Muscle layer of duodenum (tissue), 2 donors: ENCODE data around the gene CARM1.

Experiments used
- H3K27ac ChIP-seq: one replicate; pipeline ENCODE4 v1.7.0; 2013; ENCODE audit warnings: mild to moderate bottlenecking, low read length
- H3K27me3 ChIP-seq: one replicate; pipeline ENCODE4 v1.7.0; 2013; ENCODE audit warnings: low read depth, mild to moderate bottlenecking, control low read depth, low read length
- H3K36me3 ChIP-seq, 2 donors: one replicate each; pipeline ENCODE4 v1.7.0; 2013; ENCODE audit warnings: low read length in 2 of 2, control low read depth in 1 of 2, mild to moderate bottlenecking in 1 of 2; ENCODE audit not compliant: insufficient read depth in 2 of 2, control insufficient read depth in 1 of 2
- H3K4me1 ChIP-seq, 2 donors: one replicate each; pipeline ENCODE4 v1.7.0; 2013; ENCODE audit warnings: low read length in 2 of 2, mild to moderate bottlenecking in 2 of 2, control low read depth in 1 of 2, moderate library complexity in 1 of 2; ENCODE audit not compliant: insufficient read depth in 2 of 2, control insufficient read depth in 1 of 2
- H3K4me3 ChIP-seq, 2 donors: one replicate each; pipeline ENCODE4 v1.7.0; 2013; ENCODE audit warnings: low read length in 2 of 2, low read depth in 1 of 2, mild to moderate bottlenecking in 1 of 2
- H3K9me3 ChIP-seq, 2 donors: one replicate each; pipeline ENCODE4 v1.7.0; 2013; ENCODE audit warnings: low read length in 2 of 2, control low read depth in 1 of 2, mild to moderate bottlenecking in 1 of 2; ENCODE audit not compliant: control insufficient read depth in 1 of 2
- donor health status: healthy.

Gene CARM1

DNA sequence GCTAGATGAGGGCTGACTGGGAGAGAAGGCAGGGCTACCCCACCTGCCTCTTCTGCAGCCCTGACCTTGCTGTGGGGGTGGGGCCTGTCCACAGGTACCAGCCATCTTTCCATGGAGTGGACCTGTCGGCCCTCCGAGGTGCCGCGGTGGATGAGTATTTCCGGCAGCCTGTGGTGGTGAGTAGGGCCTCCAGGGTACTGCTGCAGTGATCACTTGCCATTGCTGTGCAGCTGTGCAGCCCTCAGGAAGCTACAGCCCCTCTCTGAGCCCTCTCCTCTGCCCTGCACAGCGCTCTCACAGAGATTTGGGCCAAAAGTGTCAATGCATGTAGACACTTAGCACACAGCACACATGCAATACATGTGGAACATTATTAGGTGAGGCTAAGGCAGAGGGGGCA is 45.2 kb downstream of the CARM1 start:
- no peaks in the 10 kb centered on the region for H3K27me3 ChIP-seq
- H3K9me3 ChIP-seq: no peaks in the 10 kb centered on the region
- no peak overlapping the region for H3K4me3 ChIP-seq
- no peak overlapping the region for H3K27ac ChIP-seq
- no peaks in the 10 kb centered on the region for H3K4me1 ChIP-seq
- peaks cover 25 to 80% of the 10 kb centered on the region in 2 donors for H3K36me3 ChIP-seq

DNA sequence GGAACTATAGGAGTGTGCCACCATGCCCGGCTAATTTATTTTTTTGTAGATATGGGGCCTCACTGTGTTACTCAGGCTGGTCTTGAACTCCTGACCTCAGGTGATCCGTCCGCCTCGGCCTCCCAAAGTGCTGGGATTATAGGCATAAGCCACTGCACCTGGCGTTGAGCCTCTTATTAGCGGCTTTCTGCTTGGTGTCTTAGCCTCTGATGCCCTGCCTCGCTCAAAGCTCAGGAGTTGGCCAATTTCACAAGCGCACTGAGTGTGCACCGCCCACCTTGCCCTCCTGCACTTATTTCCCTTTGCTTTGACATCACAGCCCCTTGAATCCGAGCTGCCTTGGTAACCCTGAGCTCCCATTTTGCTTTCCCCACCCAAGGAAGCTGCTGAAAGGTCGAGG is 47.0 kb downstream of the CARM1 start:
- no peaks in the 10 kb centered on the region for H3K27me3 ChIP-seq
- no peak overlapping the region for H3K27ac ChIP-seq
- H3K4me1 ChIP-seq: no peaks in the 10 kb centered on the region
- no peak overlapping the region for H3K4me3 ChIP-seq
- H3K36me3 ChIP-seq: peaks cover 25 to 82% of the 10 kb centered on the region in 2 donors
- no peaks in the 10 kb centered on the region for H3K9me3 ChIP-seq

DNA sequence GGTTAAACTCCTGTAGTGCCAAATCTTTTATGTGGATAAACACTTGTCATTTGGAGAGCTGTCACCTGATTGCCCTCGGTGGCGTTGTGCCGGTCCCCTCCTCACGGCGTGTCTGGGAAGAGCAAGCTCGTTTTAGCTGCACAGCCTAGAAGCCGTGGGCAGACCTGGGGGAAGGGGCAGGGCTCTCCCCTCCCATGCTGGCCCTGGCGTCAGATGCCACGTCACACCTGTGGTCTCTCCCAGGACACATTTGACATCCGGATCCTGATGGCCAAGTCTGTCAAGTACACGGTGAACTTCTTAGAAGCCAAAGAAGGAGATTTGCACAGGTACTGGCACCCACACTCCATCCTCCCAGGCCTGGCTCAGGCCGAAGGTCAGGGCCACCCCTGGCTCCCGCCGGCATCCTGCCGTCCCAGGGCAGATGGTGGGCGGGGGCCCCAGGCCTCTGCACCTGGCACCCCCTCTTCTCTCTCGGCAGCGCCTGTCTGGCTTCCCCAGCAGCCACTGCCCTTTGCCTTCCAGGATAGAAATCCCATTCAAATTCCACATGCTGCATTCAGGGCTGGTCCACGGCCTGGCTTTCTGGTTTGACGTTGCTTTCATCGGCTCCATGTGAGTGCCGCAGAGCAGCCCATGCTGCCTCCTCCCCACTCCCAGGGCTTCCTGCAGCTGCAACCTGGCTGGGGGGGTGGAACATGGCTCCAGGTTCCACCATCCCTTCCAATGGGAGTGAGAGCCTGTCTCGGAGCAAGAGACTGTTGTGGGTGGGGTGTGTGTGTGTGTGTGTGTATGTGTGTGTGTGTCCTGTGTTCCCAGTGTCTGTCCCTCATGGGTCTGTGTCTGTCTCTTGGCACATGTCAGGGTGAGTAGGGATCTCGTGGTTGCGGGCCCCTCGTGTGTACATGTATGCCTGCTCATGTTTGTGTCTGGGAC is 48.3 kb downstream of the CARM1 start:
- no peaks in the 10 kb centered on the region for H3K4me1 ChIP-seq
- no peak overlapping the region for H3K4me3 ChIP-seq
- H3K27me3 ChIP-seq: no peaks in the 10 kb centered on the region
- no peaks in the 10 kb centered on the region for H3K9me3 ChIP-seq
- peaks cover 25 to 82% of the 10 kb centered on the region in 2 donors for H3K36me3 ChIP-seq
- H3K27ac ChIP-seq: no peak overlapping the region

DNA sequence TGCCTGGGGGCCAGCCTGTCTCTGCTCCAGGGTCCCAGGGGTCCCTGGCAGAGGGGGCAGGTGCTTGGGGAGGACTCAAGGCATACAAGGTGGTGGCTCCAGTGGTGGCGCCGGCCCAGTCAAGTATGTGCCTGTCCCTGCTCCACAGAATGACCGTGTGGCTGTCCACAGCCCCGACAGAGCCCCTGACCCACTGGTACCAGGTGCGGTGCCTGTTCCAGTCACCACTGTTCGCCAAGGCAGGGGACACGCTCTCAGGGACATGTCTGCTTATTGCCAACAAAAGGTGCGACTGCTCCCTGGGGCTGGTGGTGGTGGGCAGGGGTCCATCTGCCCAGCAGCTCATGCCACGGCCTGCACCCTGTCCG is 48.9 kb downstream of the CARM1 start:
- Histone ChIP-seq H3K9me3 (no peaks in the 10 kb centered on the region), H3K4me3 (no peak overlapping the region), H3K4me1 (no peaks in the 10 kb centered on the region), H3K27ac (no peak overlapping the region), H3K36me3 (peaks cover 25 to 76% of the 10 kb centered on the region in 2 donors), H3K27me3 (no peaks in the 10 kb centered on the region)

DNA sequence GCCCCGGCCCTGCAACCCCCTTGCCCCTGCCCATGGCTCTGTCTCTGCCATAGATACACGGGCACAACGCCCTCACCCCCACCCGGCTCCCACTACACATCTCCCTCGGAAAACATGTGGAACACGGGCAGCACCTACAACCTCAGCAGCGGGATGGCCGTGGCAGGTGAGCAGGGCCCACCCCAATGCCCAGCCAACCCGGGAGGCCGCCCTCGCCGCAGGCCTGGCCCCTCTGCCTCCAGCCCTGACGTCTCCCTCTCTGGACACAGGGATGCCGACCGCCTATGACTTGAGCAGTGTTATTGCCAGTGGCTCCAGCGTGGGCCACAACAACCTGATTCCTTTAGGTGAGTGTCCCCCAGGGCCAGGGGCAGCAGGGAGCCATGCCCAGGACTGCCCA is 49.4 kb downstream of the CARM1 start:
- H3K36me3 ChIP-seq: peaks cover 25 to 71% of the 10 kb centered on the region in 2 donors
- no peaks in the 10 kb centered on the region for H3K9me3 ChIP-seq
- H3K27ac ChIP-seq: no peak overlapping the region
- no peak overlapping the region for H3K4me3 ChIP-seq
- no peaks in the 10 kb centered on the region for H3K4me1 ChIP-seq
- no peaks in the 10 kb centered on the region for H3K27me3 ChIP-seq

DNA sequence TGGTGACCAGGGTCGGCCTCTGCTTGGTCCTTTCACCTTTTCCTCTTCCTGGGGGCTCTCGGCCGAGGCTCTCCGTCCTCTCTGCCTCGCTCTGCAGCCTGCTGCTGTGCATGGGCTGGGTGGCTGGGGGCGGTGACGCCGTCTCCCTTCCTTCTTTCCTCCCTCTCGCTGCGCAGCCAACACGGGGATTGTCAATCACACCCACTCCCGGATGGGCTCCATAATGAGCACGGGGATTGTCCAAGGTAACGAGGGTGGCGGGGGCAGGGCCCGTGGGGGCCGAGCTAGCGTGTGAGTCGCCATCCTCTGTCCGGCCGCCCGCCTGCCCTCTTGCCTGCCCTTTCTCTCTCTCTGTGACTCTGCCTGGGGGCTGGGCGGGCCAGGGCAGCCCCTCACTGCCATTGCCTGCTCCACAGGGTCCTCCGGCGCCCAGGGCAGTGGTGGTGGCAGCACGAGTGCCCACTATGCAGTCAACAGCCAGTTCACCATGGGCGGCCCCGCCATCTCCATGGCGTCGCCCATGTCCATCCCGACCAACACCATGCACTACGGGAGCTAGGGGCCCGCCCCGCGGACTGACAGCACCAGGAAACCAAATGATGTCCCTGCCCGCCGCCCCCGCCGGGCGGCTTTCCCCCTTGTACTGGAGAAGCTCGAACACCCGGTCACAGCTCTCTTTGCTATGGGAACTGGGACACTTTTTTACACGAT is 50.0 kb downstream of the CARM1 start:
- H3K9me3 ChIP-seq: no peaks in the 10 kb centered on the region
- H3K4me1 ChIP-seq: no peaks in the 10 kb centered on the region
- no peaks in the 10 kb centered on the region for H3K27me3 ChIP-seq
- H3K27ac ChIP-seq: no peak overlapping the region
- peaks cover 20 to 66% of the 10 kb centered on the region in 2 donors for H3K36me3 ChIP-seq
- no peak overlapping the region for H3K4me3 ChIP-seq

DNA sequence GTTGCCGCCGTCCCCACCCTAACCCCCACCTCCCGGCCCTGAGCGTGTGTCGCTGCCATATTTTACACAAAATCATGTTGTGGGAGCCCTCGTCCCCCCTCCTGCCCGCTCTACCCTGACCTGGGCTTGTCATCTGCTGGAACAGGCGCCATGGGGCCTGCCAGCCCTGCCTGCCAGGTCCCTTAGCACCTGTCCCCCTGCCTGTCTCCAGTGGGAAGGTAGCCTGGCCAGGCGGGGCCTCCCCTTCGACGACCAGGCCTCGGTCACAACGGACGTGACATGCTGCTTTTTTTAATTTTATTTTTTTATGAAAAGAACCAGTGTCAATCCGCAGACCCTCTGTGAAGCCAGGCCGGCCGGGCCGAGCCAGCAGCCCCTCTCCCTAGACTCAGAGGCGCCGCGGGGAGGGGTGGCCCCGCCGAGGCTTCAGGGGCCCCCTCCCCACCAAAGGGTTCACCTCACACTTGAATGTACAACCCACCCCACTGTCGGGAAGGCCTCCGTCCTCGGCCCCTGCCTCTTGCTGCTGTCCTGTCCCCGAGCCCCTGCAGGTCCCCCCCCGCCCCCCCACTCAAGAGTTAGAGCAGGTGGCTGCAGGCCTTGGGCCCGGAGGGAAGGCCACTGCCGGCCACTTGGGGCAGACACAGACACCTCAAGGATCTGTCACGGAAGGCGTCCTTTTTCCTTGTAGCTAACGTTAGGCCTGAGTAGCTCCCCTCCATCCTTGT is 50.7 kb downstream of the CARM1 start:
- Histone ChIP-seq H3K27ac (no peak overlapping the region), H3K4me3 (no peak overlapping the region), H3K9me3 (no peaks in the 10 kb centered on the region), H3K4me1 (no peaks in the 10 kb centered on the region), H3K27me3 (no peaks in the 10 kb centered on the region), H3K36me3 (peaks cover 16 to 61% of the 10 kb centered on the region in 2 donors)

DNA sequence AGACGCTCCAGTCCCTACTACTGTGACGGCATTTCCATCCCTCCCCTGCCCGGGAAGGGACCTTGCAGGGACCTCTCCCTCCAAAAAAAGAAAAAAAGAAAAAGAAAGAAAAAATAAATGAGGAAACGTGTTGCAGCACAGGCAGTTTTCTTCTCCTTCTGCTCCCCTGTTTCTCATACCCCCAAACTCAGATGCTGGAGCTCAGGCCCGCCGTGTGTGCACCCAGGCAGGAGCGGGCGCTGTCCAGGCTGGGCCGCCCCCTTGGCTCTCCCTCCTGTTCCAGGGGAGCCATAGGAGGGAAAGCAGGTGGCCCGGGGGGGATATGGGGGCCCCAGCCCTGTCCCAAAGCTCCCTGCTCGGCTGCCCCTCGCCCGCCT is 51.3 kb downstream of the CARM1 start:
- H3K9me3 ChIP-seq: no peaks in the 10 kb centered on the region
- no peaks in the 10 kb centered on the region for H3K27me3 ChIP-seq
- H3K4me3 ChIP-seq: no peak overlapping the region
- peaks cover 0 to 5% of the 10 kb centered on the region in 2 donors for H3K4me1 ChIP-seq
- H3K36me3 ChIP-seq: peaks cover 16 to 61% of the 10 kb centered on the region in 2 donors
- H3K27ac ChIP-seq: no peak overlapping the region

DNA sequence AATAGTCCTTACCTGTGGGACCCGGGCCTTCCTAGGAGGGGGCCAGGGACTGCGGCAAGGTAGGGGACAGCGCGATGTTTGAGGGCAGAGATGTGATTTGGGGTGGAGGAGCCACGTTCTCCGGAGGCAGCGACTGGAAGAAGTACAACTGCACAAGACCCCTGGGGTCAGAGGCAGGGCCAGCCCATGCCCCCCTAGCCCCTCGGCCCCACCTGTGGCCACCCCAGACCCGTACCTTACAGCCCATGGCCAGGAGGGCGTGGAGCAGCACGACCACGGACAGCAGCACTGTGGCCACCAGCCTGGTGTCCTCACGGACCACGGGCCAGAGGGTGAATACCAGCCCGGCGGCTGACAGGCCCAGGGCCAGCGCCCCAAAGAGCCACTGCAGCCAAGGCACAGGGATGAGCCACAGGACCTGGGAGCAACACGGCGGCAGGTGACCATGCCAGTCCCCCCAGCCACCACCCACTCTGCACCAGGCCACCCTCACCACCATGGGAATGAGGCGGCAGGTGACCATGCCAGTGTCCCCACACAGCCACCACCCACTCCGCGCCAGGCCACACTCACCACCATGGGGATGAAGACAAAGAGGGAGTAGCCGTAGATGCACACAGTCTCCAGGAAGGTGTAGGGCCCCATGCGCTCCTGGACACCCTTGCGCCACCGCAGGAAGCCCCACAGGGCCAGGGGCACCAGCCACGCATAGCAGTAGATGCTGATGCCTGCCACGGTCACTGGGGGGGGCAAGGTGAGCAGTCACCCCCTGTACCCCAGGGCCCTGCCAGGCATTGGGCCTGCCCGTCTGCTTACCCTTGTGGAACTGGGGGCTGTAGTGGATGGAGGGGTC is 52.1 kb downstream of the CARM1 start:
- H3K9me3 ChIP-seq: no peaks in the 10 kb centered on the region
- H3K4me1 ChIP-seq: peaks cover 0 to 10% of the 10 kb centered on the region in 2 donors
- H3K4me3 ChIP-seq: no peak overlapping the region
- H3K27me3 ChIP-seq: no peaks in the 10 kb centered on the region
- peaks cover 13 to 56% of the 10 kb centered on the region in 2 donors for H3K36me3 ChIP-seq
- no peak overlapping the region for H3K27ac ChIP-seq

DNA sequence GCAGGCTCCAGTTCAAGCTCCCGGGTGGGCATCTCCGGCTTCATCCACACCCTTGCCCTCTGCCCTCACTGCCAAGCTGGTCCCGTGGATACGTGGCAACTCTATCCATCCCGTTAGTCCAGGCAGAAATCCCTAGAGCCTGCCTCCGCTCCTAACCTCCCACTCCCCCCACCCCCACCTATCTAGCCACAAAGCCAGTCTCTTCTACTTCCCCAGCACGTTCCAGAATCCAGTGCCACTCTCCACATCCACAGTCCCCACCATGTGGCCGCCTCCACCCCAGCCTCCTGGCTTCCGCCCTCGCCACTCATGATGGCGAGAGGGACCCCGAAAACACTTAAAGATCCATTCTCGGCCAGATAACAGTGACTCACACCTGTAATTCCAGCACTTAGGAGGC is 53.2 kb downstream of the CARM1 start:
- Histone ChIP-seq H3K27ac (no peak overlapping the region), H3K4me3 (no peak overlapping the region), H3K9me3 (no peaks in the 10 kb centered on the region), H3K27me3 (no peaks in the 10 kb centered on the region), H3K4me1 (peaks cover 2 to 16% of the 10 kb centered on the region in 2 donors), H3K36me3 (peaks cover 3 to 46% of the 10 kb centered on the region in 2 donors)
